ENCODE results near the gene DNAAF3. TPM values are rescaled to one million over a fixed set of nuclear protein-coding genes. Genes with fewer than 3 reads are reported as not detected.

Gene DNAAF3
- 10 to 100 TPM in 1 of 4 donors, 1 to 10 TPM in 1, under 1 TPM in 2; 0.71 to 10.3 (median 0.99) TPM for total RNA-seq

GRCh38 chr19:55166530-55167268 lies at the start of gene DNAAF3:
TSS of gene DNAAF3 (minus strand) at chr19:55166613. CDS start at chr19:55166413, 200 bp downstream.
- peak; percentile 89 to 96 for DNase-seq (ENCODE audit: low spot score in 2 of 2)
- intact Hi-C loops (cut with DNase I; ENCODE audit: low total_unique reads), result no loop called here
- TF ChIP-seq POLR2A (IDR thresholded peaks at IDR 0.05), result no peak
- TF ChIP-seq, protein P1, sequence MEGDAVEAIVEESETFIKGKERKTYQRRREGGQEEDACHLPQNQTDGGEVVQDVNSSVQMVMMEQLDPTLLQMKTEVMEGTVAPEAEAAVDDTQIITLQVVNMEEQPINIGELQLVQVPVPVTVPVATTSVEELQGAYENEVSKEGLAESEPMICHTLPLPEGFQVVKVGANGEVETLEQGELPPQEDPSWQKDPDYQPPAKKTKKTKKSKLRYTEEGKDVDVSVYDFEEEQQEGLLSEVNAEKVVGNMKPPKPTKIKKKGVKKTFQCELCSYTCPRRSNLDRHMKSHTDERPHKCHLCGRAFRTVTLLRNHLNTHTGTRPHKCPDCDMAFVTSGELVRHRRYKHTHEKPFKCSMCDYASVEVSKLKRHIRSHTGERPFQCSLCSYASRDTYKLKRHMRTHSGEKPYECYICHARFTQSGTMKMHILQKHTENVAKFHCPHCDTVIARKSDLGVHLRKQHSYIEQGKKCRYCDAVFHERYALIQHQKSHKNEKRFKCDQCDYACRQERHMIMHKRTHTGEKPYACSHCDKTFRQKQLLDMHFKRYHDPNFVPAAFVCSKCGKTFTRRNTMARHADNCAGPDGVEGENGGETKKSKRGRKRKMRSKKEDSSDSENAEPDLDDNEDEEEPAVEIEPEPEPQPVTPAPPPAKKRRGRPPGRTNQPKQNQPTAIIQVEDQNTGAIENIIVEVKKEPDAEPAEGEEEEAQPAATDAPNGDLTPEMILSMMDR (IDR thresholded peaks at IDR 0.05), result no peak
- WGBS, 2 donors, result 2% methylated on average over 33 of the region's 33 CpGs
- no peak within 1 kb of the TSS for H3K4me3 ChIP-seq (ENCODE audit: low read depth, poor library complexity, severe bottlenecking)

DNA sequence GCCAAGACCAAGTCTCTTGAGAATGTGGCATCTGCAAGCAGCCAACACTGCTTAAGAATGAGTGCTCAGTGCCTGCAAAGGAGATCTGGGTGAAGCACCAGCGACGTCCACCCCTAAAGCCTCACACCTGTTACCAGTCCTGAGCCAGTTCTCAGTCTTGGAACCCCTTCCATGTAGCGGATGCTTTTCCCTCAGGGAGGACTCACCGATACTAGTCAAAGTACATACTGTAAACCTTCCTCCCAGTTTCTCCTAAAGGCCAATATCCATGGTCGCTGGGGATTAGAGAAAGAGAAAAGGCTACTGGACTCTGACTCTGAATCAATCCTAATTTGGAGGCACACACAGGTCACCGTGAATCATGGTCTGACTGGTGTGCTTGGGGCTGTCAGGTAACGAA lies 47.1 kb upstream of the DNAAF3 start:
- TF ChIP-seq POLR2A (IDR thresholded peaks at IDR 0.05), result no peak
- TF ChIP-seq, protein P1 (IDR thresholded peaks at IDR 0.05), result no peak
- intact Hi-C loops (cut with DNase I; ENCODE audit: low total_unique reads), result no loop called here
- no peak overlapping the region for H3K4me3 ChIP-seq (ENCODE audit: low read depth, poor library complexity, severe bottlenecking)
- 74 to 80% methylated on average over 7 of the region's 7 CpGs for WGBS, 2 donors
- DNase-seq (ENCODE audit: low spot score in 2 of 2), result no peak

DNA sequence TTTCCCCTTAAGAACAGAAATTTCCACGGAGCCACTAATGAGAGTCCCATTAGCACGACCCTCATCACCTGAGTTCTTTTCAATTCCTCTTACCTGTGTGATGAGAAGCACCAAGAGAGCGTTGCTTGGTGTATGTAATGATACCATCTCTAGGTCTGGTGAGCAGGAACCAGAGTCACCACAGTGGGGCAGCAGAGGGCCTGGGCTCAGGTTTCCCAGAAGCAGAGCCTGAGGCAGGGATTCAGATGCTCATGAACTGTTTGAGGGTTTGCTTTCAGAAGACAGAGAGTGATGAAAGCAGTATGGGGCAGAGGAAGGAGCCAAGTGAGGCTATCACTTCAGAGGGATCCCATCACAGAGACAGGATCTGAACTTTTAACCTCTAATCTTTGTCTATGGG lies 46.0 kb upstream of the DNAAF3 start:
- no peak overlapping the region for H3K4me3 ChIP-seq (ENCODE audit: low read depth, poor library complexity, severe bottlenecking)
- TF ChIP-seq, protein P1 (IDR thresholded peaks at IDR 0.05), result no peak
- TF ChIP-seq POLR2A (IDR thresholded peaks at IDR 0.05), result no peak
- 83 to 86% methylated on average over 3 of the region's 3 CpGs for WGBS, 2 donors
- DNase-seq (ENCODE audit: low spot score in 2 of 2), result no peak
- intact Hi-C loops (cut with DNase I; ENCODE audit: low total_unique reads), result no loop called here

- 49 to 60% methylated on average over 17 of the region's 17 CpGs for WGBS, 2 donors
- TF ChIP-seq, protein P1 (IDR thresholded peaks at IDR 0.05), result no peak
- TF ChIP-seq POLR2A (IDR thresholded peaks at IDR 0.05), result no peak
- no peak overlapping the region for H3K4me3 ChIP-seq (ENCODE audit: low read depth, poor library complexity, severe bottlenecking)
- no peak for DNase-seq (ENCODE audit: low spot score in 2 of 2)
- intact Hi-C loops (cut with DNase I; ENCODE audit: low total_unique reads), result no loop called here
Observed at GRCh38 chr19:55209693-55210472, 43.5 kb upstream of the DNAAF3 start.

DNA sequence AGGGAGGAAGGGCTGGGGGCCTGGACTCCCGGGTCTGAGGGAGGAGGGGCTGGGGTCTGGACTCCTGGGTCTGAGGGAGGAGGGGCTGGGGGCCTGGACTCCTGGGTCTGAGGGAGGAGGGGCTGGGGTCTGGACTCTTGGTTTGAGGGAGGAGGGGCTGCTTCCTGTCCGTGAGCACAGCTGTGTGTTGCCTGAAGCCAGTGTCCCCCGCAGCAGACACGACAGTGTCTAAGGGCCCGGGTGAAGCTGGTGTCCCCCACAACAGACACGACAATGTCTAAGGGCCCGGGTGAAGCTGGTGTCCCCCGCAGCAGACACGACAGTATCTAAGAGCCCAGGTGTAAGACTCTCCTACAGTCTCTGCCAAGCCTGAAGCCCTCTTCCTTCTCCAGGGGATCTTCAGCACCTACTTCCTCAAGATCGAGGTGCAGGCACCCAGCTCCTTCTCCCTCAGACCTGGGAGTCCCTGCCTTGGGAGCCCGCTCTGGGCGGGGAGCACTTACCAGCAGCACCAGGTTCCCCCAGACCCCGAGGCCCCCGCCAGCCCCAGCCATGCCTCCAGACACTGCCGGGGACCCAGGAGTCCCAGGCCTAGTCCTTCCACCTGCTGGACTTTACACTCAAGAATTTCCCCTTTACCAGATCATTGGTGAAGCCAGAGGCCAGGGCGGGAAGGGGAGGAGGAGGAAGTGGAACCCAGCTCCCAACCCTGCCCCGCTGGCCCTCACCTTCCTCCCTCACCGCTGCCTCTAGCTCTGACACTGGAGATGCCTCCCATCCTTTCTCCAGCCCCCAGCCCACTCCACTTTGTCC lies 42.7 kb upstream of the DNAAF3 start, which contains the start of gene PTPRH:
Gene PTPRH (minus strand): TSS at position 622 of the 813 bp plus-strand sequence. CDS start 68 bp downstream, at position 554.
- intact Hi-C loops (cut with DNase I; ENCODE audit: low total_unique reads), result no loop called here
- no peak for TF ChIP-seq POLR2A (IDR thresholded peaks at IDR 0.05)
- TF ChIP-seq, protein P1 (IDR thresholded peaks at IDR 0.05), result no peak
- H3K4me3 ChIP-seq (ENCODE audit: low read depth, poor library complexity, severe bottlenecking), result no peak within 1 kb of the TSS
- DNase-seq (ENCODE audit: low spot score in 2 of 2), result no peak
- 48 to 67% methylated on average over 9 to 15 of the region's 18 CpGs for WGBS, 2 donors

Measured in lower leg skin (tissue), 4 donors.